A549 (cell line): ENCODE results near the gene RNF220. TPM values are rescaled to one million over a fixed set of nuclear protein-coding genes. Genes with fewer than 3 reads are reported as not detected.

Source experiments
- ATAC-seq, 2 experiments: fragments of 200-7000 bp in 1 of 2; fragments of >200 bp in 1 of 2; cut with Nextera tagmentation in 1 of 2; cut with Tn5 transposase in 1 of 2; 3 replicates each; pipeline versions ENCODE4 v1.8.0 to v1.9.1; 2018 to 2020; ENCODE audit warnings: mild to moderate bottlenecking in 1 of 2, moderate library complexity in 1 of 2
- CTCF ChIA-PET: fragments of 300-600 bp; sonication (Branson Sonifier 250); formaldehyde crosslinking; extraction: SDS; loops from one replicate; lab custom pipeline; 2021; ENCODE audit warnings: antibody characterized with exemption, inconsistent platforms; lab: Yijun Ruan, JAX
- POLR2A ChIA-PET: fragments of 350-600 bp; formaldehyde crosslinking; extraction: SDS; loops from one replicate; lab custom pipeline; 2021; ENCODE audit warnings: antibody characterized with exemption, inconsistent platforms; lab: Yijun Ruan, JAX
- DNase-seq, 2 experiments: peaks; one replicate each; pipeline versions ENCODE4 v3.0.0 to v3.0.0-alpha.2; 2011 to 2016; ENCODE audit warnings: low read depth in 1 of 2, low spot score in 1 of 2
- FAIRE-seq: peaks from 2 replicates; lab custom pipeline; 2011; peaks lifted over from hg19 to GRCh38; lab: Jason Lieb, UNC
- H3K27ac ChIP-seq, 2 experiments: fragments of >200 bp; sonication (Bioruptor Twin); formaldehyde crosslinking; 3 replicates each; pipeline ENCODE4 v1.5.1; 2016 to 2017
- H3K4me1 ChIP-seq: fragments of >200 bp; sonication (Bioruptor Twin); formaldehyde crosslinking; 3 replicates; pipeline ENCODE4 v1.6.1; 2016
- H3K4me2 ChIP-seq: fragments of >200 bp; sonication (Bioruptor Twin); formaldehyde crosslinking; 3 replicates; pipeline ENCODE4 v1.6.1; 2016
- H3K4me3 ChIP-seq: fragments of >200 bp; sonication (Bioruptor Twin); formaldehyde crosslinking; 3 replicates; pipeline ENCODE4 v1.5.1; 2016
- H3K9me3 ChIP-seq: fragments of >200 bp; sonication (Bioruptor Twin); formaldehyde crosslinking; 3 replicates; pipeline ENCODE4 v1.6.1; 2016
- CBX8 ChIP-seq: fragments of 200-600 bp; sonication (generic); IDR thresholded peaks from 2 replicates; pipeline ENCODE4 v1.6.1; 2016
- CEBPB ChIP-seq, 2 experiments: fragments of >200 bp in 1 of 2; sonication (Bioruptor Twin) in 1 of 2; formaldehyde crosslinking in 1 of 2; IDR thresholded peaks; 2 replicates each; pipeline ENCODE4 v1.6.1; 2012 to 2016
- CHD2 ChIP-seq: fragments of 150-350 bp; IDR thresholded peaks from 2 replicates; pipeline ENCODE4 v1.6.1; 2014; ENCODE audit warnings: low read length; ENCODE audit not compliant: partially characterized antibody
- CTCF ChIP-seq: fragments of >200 bp; sonication (Bioruptor Twin); formaldehyde crosslinking; IDR thresholded peaks from 3 replicates; pipeline ENCODE4 v1.5.1; 2016
- E2F6 ChIP-seq: IDR thresholded peaks from 2 replicates; pipeline ENCODE4 v1.6.1; 2012; ENCODE audit warnings: low read depth, borderline replicate concordance
- EP300 ChIP-seq, 2 experiments: fragments of >200 bp; sonication (Bioruptor Twin); formaldehyde crosslinking; IDR thresholded peaks; 2 replicates in 1 of 2; 3 replicates in 1 of 2; pipeline ENCODE4 v1.6.1; 2016 to 2017
- FOSB ChIP-seq: fragments of 250-450 bp; sonication (Bioruptor Pico); IDR thresholded peaks from 2 replicates; pipeline ENCODE4 v1.5.0; 2020; ENCODE audit warnings: mild to moderate bottlenecking, moderate library complexity
- GATA3 ChIP-seq: IDR thresholded peaks from 2 replicates; pipeline ENCODE4 v1.6.1; 2012; ENCODE audit warnings: borderline replicate concordance
- HEYL ChIP-seq: fragments of 250-450 bp; sonication (Bioruptor Pico); IDR thresholded peaks from 2 replicates; pipeline ENCODE4 v1.8.0; 2021; ENCODE audit warnings: mild to moderate bottlenecking, moderate library complexity
- HMGXB4 ChIP-seq: fragments of 250-450 bp; sonication (Bioruptor Pico); IDR thresholded peaks from 2 replicates; pipeline ENCODE4 v1.5.0; 2021; ENCODE audit warnings: mild to moderate bottlenecking, moderate library complexity, borderline replicate concordance
- HOXB5 ChIP-seq: fragments of 250-450 bp; sonication (Bioruptor Pico); IDR thresholded peaks from 2 replicates; pipeline ENCODE4 v1.5.0; 2020; ENCODE audit warnings: mild to moderate bottlenecking, moderate library complexity
- JUN ChIP-seq, 2 experiments: fragments of >200 bp; sonication (Bioruptor Twin); formaldehyde crosslinking; IDR thresholded peaks; 2 replicates in 1 of 2; 3 replicates in 1 of 2; pipeline ENCODE4 v1.6.1; 2016 to 2017
- JUNB ChIP-seq: fragments of >200 bp; sonication (Bioruptor Twin); formaldehyde crosslinking; IDR thresholded peaks from 2 replicates; pipeline ENCODE4 v1.6.1; 2016
- NFE2L2 ChIP-seq: fragments of 150-350 bp; conservative IDR thresholded peaks from 2 replicates; pipeline ENCODE4 v1.6.1; 2014; ENCODE audit warnings: low read length
- PBX3 ChIP-seq: IDR thresholded peaks from 2 replicates; pipeline ENCODE4 v1.6.1; 2012
- POLR2AphosphoS2 ChIP-seq: conservative IDR thresholded peaks from 2 replicates; pipeline ENCODE4 v1.6.1; 2012; ENCODE audit warnings: low read length, improper control_type of control experiment, inconsistent platforms
- REST ChIP-seq: fragments of 200-600 bp; sonication (generic); IDR thresholded peaks from 2 replicates; pipeline ENCODE4 v1.6.1; 2016; ENCODE audit warnings: antibody characterized with exemption, mild to moderate bottlenecking, moderate library complexity
- TFCP2L1 ChIP-seq: fragments of 250-450 bp; sonication (Bioruptor Pico); IDR thresholded peaks from 2 replicates; pipeline ENCODE4 v1.5.0; 2021; ENCODE audit warnings: mild to moderate bottlenecking
- TP53 ChIP-seq: fragments of 250-450 bp; sonication (Bioruptor Pico); IDR thresholded peaks from 2 replicates; pipeline ENCODE4 v1.5.0; 2021; ENCODE audit warnings: mild to moderate bottlenecking, moderate library complexity
- ZFP36 ChIP-seq: fragments of 450-650 bp; IDR thresholded peaks from 2 replicates; pipeline ENCODE4 v1.6.1; 2014; ENCODE audit warnings: borderline replicate concordance; ENCODE audit not compliant: partially characterized antibody
- WGBS: methylation state at CpG from one replicate; pipeline ENCODE4 v1.1.6; 2017; ENCODE audit errors: missing lambda C conversion rate; 5-methylcytosine and 5-hydroxymethylcytosine counted together
- polyA plus RNA-seq, 4 experiments: library from polyadenylated mRNA; depleted of rRNA in 3 of 4; stranded (reverse); fragments of >200 nt; fragmentation: RNase III in 1 of 4; extraction: RNeasy Plus Mini Kit Qiagen cat#74134 plus additional on column Dnase treatment in 1 of 4; gene quantifications; 2 replicates in 3 of 4; 3 replicates in 1 of 4; pipeline ENCODE4 v1.2.3, GENCODE V29; 2011 to 2017

The RNF220 gene
- polyA plus RNA-seq, 2 of the 4 experiments (the other 2 are of a cell fraction), result 53.4 to 54.5 TPM

- ChIA-PET CTCF (interaction anchor here (1.1 to 1.5 kb wide), 2 partner anchors 10 to 30 kb away, joined by 3 read pairs; no protein-coding TSS in a partner anchor), POLR2A (no interaction called here)
- no peak overlapping the region for H3K27ac ChIP-seq
- TF ChIP-seq CEBPB (IDR thresholded peaks at IDR 0.05) (no peak), JUNB (no peak), REST (no peak), E2F6 (no peak), NFE2L2 (no peak), CTCF (no peak), CHD2 (no peak), HOXB5 (CRISPR knock-in tag) (no peak), PBX3 (no peak), ZFP36 (no peak), JUN (IDR thresholded peaks at IDR 0.05) (no peak)
- TF ChIP-seq, all 56 proteins: peak for 0
- DNase-seq (no peak), ATAC-seq (no peak), FAIRE-seq (no peak)
- 76% methylated on average over 11 of the region's 15 CpGs for WGBS
- H3K9me3 ChIP-seq, result no peaks in the 10 kb centered on the region
- H3K4me3 ChIP-seq, result no peak overlapping the region
- no peak overlapping the region for H3K4me2 ChIP-seq
- H3K4me1 ChIP-seq, result no peaks in the 10 kb centered on the region
Measured at GRCh38 chr1:44543064-44543744, 138.1 kb downstream of the RNF220 start.

GRCh38 chr1:44543786-44544185 lies 138.7 kb downstream of the RNF220 start:
- Histone ChIP-seq H3K4me2 (no peak overlapping the region), H3K27ac (no peak overlapping the region), H3K4me3 (no peak overlapping the region), H3K4me1 (no peaks in the 10 kb centered on the region), H3K9me3 (no peaks in the 10 kb centered on the region)
- TF ChIP-seq REST (no peak), CBX8 (no peak), HEYL (CRISPR knock-in tag) (no peak), EP300 (IDR thresholded peaks at IDR 0.05) (no peak), HMGXB4 (no peak), TP53 (CRISPR knock-in tag) (no peak), FOSB (CRISPR knock-in tag) (no peak), POLR2AphosphoS2 (no peak), JUN (IDR thresholded peaks at IDR 0.05) (no peak), TFCP2L1 (CRISPR knock-in tag) (no peak), GATA3 (no peak)
- POLR2A ChIA-PET, result no interaction called here
- DNase-seq (no peak), FAIRE-seq (no peak), ATAC-seq (no peak)
- 65% methylated on average over 4 of the region's 7 CpGs for WGBS
- CTCF ChIA-PET, result interaction anchor here (1.5 kb wide), 1 partner anchor 29 kb away, joined by 3 read pairs; no protein-coding TSS in a partner anchor
